SK-MEL-5 (cell line): Measurements from ENCODE around the gene SLC39A1. TPM values are rescaled to one million over a fixed set of nuclear protein-coding genes. Genes with fewer than 3 reads are reported as not detected.

ENCODE experiments used
- DNase-seq: peaks from one replicate; pipeline ENCODE4 v3.0.0-alpha.2; 2016; ENCODE audit warnings: low read depth, low spot score
- in situ Hi-C: cut with HindIII; loops from 2 replicates; pipeline ENCODE4 v1.10.0; 2016; ENCODE audit warnings: low sequenced_read_pairs, high pct_unique_total_duplicates, low pct_unique_long_range_greater_than_20kb
- total RNA-seq: library from RNA; depleted of rRNA; stranded (reverse); fragments of >200 nt; shearing (Covaris generic); gene quantifications from 2 replicates; pipeline ENCODE4 v1.2.3, GENCODE V29; 2014

Gene SLC39A1
- total RNA-seq, 1 experiment from 2014 or later, result 240 TPM

DNA sequence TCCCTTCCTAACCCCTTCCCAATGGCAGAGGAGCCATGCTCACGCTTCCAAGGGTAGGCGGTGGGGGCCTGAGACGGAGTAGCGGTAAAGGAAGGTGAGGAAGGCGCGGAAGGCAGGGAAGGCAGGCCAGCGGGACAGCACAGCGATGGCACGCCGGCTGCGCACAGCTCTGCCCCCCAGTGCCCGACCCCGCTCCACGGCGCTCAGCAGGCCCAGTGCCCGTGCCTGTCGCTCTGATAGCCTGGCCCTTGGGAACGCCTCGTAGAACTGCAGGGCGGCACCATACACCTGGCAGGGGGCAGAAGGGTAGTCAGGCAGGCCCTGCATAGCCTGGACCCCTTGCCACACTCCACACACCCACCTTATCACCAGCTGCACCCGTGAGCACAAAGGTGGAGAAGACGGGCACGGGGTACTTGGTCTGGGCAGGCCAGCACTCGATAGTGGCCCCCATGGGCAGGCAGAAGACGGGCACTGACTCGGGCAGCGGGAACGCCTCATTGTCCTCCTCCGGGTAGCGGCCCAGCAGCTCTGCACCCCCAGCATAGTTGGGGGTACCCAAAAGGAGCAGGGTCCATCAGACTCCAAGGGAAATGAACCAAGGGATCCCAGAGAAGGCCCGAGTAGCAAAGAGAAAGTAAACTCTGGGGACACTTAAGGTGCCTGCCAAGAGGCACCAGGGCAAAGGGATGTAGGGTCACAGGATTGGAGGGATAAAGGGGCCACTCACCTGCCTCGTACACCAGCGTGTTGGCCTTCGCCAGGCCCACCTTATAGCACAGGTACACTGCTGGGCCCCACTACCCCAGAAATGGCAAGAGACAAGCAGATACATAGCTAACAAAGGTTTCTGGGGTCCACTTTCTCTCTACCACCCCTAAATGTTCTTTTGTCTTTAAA, 21.3 kb downstream of the SLC39A1 start:
- in situ Hi-C loops, result no loop called here
- no peak for DNase-seq

DNA sequence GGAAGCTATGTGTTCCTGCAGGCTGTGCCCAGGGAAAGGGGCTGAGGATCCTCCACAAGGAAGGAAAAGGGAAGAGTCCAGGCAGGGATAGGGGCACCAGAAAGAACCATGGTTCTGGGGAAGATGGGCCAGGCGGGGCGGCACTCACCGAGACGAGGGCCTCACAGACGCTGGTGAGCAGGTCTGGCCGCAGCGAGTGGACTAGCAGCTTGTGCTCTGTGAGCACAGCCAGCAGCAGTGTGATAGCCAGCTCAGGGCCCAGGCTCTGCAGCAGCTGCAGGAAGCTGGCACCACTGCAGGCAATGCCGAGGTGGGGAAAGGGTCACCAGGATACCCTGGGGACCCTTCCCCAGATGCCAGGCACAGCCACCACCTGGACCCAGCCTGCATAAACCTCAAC, 22.6 kb downstream of the SLC39A1 start:
- in situ Hi-C loops, result no loop called here
- no peak for DNase-seq

DNA sequence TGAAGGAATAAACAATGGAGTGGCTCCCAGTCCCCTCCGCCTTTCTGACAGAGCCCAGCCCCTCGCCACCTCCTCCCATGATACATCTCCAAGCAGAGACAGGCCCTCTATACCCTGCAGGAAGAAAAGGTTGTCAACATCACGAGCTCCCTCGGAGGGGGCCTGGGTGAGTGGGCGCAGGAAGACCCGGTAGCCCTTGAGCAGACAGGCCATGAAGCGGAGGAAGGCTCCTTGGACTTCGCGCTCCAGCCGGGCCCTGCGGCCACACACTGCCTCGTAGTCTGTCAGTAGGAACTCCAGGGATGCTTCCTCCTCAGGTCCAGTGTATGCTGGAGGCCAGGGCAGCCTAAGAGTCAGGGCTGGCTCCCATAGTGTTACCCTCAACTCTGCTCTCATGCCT, 23.9 kb downstream of the SLC39A1 start:
- in situ Hi-C loops, result no loop called here
- no peak for DNase-seq

DNA sequence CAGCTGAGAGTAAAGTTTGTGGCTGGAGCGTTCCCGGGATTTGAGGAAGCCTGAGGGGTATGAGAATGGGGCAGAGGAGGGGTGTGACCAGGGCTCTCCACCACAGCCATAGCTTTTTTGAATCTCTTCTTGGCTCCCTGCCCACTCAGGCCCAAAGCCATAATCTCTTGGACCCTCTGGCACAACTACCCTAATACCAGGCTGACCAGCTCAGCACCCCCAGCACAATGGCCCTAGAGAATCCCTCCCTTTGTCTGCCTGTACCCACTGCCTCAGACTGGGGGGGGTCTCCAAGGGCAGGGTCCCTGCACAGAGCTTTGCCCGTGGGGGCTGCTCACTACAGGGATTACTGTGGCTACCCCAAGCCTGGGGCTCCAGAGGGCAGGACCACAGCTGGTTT, 24.3 kb downstream of the SLC39A1 start:
- no peak for DNase-seq
- in situ Hi-C loops, result no loop called here

DNA sequence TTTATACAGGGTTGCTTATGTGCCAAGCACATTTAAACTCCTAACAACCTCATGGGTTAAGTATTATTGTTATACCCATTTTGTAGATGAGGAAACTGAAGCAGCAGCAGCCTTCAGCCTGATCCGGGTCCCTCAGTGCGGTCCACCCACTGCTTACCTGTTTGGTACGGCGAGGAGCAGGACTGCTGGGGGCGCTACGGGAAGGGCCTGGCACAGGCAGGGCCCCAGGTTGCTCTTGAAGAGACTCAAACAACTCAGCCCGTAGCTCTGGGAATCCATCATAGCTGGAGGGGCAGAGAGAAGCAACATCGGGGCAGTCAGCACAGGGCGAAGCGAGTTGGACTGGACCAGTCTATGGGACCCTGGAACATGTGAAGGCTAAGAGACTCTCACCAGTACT, 26.0 kb downstream of the SLC39A1 start:
- in situ Hi-C loops, result no loop called here
- no peak for DNase-seq

DNA sequence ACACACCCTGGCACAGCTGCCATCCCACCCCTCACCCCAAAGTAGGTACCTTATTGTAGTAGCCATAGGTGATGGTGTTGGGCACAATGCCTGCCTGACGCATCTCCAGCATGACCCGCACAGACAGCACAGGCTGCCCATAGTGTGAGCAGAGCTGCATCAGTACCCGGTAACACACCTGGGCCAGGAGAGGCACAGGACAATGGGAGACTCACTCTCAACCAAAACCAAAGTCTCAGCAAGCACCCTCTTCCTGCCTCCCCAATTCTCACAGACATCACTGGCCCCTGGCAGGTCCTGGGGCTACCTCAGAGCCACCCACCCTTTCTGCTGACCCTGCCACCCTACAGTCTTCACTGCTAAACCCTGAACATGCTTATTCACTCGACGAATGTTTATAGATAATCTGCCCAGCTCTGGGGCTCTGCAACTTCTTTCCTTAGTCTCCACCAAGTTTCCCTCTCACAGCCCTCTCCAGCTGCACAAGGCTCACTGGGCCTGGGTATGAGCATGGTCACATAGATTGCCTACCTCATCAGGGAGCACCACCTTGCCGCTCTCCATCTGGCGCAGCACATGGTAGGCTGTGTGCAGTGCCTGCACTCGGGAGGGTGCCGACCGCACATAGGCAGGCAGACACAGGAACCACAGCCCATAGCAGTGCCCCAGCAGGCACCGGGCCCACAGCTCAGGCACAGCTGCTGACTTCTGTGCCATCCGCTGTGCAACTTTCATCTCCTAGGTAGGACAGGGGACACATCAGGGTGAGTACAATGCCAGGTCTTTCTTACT, 27.1 kb downstream of the SLC39A1 start:
- DNase-seq, result no peak
- in situ Hi-C loops, result no loop called here

DNA sequence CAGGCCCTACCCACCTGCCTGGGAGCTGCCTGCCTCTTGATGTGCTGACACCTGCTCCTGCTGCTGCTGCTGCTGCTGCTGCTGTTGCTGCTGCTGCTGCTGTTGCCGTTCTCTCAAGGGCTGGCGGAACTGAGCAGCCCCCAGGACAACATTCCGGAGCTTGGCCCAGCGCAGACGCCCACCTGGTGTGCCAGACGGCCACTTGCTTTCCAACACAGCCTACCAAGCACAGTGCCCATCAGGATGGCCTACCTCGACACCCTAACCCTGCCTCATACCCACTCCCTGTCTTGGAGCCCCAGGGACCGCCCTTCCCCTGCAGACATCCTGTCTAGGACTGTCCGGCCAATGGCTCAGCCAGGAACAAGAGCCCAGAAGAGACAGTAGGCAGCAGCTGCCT, 28.6 kb downstream of the SLC39A1 start:
- in situ Hi-C loops, result no loop called here
- no peak for DNase-seq

DNA sequence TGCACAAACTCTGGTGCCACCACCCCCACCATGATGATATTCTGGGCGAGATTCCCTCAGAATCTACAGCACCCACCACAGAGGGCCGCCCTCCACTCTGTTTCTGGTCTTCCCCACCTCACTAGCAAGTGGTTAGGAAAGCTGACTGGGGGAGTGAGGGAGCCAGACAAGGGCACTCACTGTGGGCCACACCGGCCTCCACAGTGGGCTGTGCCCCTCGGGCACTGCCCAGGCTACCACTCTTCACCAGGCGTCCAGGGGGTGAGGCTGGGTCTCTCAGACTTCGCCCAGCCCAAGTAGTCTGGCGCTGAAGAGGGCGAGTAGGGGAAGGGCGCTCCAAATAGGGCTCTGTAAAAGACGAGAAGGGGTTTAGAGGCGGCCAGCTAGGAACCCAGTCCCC, 29.4 kb downstream of the SLC39A1 start:
- no peak for DNase-seq
- in situ Hi-C loops, result no loop called here

DNA sequence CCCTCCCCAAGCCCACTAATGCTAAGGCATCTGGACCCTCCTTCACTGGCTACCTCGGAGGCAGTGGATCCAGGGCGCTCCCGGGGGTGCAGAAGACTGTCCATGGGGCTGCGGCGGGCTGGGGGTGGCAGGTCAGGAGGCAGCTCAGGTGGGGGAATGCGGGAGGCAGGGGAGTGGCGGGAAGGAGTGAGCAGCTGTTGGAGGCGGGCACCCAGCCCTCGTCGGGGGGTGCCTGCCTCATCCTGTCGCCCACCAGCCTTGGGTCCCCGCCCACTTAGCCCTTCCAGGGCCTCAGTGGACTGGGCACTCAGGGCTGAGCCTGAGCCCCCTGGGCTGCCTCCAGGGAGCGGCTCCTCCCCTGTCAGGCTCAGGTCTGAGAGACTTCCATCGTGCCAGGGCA, 29.9 kb downstream of the SLC39A1 start:
- in situ Hi-C loops, result no loop called here
- DNase-seq, result no peak

DNA sequence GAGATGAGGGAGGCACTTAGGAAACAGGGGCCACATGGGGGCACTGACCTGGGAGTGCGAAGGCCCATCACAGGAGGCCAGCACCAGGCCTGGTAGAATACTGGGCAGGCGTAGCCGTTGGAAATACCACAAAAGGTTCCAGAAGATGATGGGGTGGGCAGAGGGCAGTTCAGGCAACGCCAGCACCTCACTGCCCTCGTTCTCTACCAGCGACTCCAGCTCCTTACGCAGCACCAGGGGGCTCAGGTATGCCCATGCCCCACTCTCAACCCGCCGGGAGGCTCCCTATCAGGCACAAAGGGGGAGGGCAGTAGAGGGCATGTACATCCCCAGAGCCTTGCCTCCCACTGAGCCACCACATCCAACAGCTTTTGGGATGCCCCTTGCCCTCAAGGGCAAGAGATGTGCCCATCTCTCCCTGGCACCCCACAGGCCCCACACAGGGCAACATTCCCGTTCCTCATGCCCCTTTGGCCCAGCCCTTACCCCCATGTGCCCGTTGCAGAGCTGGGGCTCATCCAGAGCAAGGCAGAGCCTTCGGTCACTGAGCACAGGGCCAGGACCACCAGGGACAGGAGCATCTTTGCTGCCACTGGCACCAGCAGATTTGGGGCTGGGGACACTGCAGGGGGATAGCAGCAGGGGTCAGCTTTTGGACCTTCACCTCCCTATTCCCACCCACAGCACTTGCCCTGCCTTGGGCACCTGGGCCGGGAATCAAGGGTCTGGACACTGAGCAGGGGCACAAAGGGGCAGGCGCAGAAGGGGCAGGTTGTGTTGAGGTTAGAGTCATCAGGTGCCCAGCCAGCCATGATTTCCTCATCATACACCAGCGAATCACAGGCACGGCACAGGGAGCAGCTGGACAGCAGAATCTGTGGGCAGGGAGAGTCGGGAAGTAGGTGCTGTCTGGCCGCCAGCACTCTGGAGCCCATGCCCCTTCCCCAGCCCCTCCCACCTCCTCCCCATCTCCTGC, 30.9 kb downstream of the SLC39A1 start:
- DNase-seq, result no peak
- in situ Hi-C loops, result no loop called here

DNA sequence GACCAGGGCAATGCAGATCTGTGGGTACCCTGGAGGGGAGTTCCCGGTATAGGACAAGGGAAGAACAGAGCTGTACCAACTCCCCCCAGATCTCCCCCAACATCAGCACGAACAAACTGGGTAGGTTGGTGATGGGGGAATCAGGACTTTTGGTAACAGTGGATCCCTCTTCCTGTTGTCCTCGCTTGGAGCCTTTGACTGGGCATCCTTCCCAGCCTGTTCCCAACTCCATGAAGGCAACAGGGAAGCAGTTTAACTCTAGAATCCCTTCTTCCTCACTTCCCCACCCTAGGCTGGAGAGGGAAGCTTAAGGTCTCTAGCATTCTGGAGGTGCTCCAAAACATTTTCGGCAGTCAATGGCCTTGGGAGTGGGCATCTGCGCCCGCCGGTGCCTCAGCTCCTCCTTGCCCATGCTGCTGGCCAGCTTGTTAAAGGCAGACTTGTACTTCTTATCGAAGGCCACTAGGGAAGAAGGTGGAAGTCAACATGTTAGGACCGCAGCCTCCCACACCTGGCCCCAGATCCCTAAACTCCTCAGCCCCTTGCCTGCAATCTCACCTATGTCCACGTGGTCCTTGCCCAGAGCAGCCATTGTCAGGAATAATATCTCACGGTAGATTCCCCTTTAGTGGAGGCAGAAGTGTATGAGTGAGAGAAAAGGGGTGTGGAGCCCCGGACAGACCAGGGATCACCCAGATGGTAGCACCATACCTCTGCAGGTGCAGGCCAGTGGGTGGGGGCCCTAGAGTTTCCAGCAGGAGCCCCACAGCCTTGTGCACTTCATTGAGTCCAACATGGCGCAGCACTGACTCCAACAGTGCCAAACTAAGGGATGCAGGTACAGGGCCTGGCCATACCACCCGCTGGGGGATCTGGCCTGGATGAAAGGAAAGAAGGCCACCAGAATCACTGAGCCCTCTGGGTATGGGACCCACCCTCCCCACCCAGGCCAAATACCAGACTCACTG, 33.1 kb downstream of the SLC39A1 start:
- in situ Hi-C loops, result no loop called here
- peak; percentile 42 for DNase-seq

DNA sequence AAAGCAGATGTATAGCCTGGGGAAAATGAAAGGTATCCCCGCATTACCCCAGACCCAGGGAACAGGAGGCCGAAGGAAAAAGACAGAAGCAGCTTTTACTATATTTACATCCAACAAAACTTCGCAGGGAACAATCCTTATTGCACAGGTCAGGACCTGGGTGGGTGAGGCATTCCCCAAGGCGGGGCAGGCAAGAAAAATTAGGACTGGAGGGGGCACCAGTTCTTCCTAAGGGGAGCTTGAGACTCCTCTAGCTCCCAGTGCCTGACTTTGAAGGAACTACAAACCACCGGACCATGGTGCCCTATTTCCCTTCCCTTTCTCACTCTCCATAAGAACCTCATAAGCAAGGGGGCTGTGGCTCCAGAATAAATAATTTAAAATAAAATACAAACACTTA, 33.9 kb downstream of the SLC39A1 start:
- no peak for DNase-seq
- in situ Hi-C loops, result no loop called here

DNA sequence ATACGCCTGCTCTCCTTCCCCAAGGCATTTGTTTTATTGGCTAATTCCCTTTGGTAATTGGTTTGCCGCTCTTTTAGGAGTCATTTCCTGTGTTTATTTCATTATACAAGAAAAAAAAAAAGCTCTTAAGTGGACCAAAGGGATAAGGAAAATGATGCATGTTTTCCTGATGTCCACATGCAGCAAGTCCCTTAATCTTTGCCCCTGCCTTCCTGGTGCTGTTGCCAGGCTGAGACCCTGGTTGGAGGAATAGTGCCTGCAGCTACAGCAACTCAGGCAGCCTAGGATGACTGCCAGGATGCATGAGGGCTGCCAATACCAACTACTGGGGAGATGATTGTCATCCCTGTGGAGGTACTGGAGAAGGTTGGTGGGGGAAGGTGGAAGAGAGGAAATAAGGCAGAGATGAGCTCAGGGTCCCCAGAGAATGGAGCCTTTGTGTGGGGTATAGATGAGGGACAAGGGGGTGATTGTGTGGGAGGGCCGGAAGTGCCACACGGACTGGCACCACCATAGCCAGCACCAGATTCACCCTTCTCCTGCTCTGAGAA, 34.5 kb downstream of the SLC39A1 start:
- in situ Hi-C loops, result no loop called here
- DNase-seq, result peak; percentile 92

DNA sequence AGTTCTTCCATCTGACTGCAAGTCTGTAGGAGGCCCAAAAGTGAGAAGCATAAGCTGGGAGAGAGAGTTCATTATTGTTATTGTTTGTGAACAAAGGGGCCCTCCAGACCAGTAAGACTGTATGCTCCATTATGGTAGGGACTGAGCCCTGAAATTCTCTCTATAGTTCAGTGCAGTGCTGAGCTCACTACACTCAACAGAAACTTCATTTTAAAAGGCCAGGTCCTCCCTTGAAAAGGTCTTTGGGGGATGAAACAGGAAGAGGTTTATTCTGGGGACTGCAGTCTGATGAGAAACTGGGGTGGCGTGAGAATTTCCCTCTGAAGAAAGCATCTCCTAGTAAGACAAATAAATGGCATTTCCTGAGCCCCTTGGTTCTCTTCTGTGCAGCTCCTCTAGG, 35.1 kb downstream of the SLC39A1 start:
- in situ Hi-C loops, result no loop called here
- no peak for DNase-seq

DNA sequence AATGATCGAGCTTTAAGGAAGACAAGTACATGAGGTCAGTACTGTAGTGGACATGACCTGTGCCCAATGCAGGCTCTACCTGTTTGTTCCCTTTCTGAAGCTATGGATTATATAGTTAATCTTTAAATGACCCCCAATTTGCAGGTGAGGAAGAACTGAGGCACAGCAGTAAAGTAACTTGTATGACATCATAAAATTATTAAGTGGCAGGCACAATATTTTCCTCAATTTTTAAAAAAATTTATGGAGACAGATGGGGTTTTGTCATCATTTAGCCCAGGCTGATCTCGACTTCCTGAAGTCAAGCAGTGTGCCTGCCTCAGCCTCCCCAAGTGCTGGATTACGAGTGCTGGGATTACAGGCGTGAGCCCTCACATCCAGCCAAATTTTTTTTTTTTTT, 36.9 kb downstream of the SLC39A1 start:
- no peak for DNase-seq
- in situ Hi-C loops, result no loop called here
